GM23248 (cell line): Measurements from ENCODE around the gene APOH. TPM values are rescaled to one million over a fixed set of nuclear protein-coding genes. Genes with fewer than 3 reads are reported as not detected.

Source experiments
- DNase-seq: peaks from one replicate; pipeline ENCODE4 v3.0.0-alpha.2; 2015
- H2AFZ ChIP-seq: fragments of 200-600 bp; sonication (generic); 2 replicates; pipeline ENCODE4 v1.6.1; 2016; ENCODE audit warnings: antibody characterized with exemption
- H3F3A ChIP-seq: fragments of 200-600 bp; sonication (generic); 2 replicates; pipeline ENCODE4 v1.6.1; 2016; ENCODE audit warnings: mild to moderate bottlenecking, antibody characterized with exemption, mixed run types; ENCODE audit not compliant: insufficient read depth
- H3K27ac ChIP-seq: fragments of 200-600 bp; sonication (generic); 2 replicates; pipeline ENCODE4 v1.5.1; 2016; ENCODE audit warnings: mild to moderate bottlenecking
- H3K27me3 ChIP-seq: fragments of 200-600 bp; sonication (generic); replicated peaks from 2 replicates; pipeline ENCODE4 v1.6.1; 2016; ENCODE audit warnings: mild to moderate bottlenecking; ENCODE audit not compliant: insufficient read depth
- H3K36me3 ChIP-seq: fragments of 200-600 bp; sonication (generic); 2 replicates; pipeline ENCODE4 v1.6.1; 2016; ENCODE audit warnings: low read depth, mild to moderate bottlenecking
- H3K4me1 ChIP-seq: fragments of 200-600 bp; sonication (generic); 2 replicates; pipeline ENCODE4 v1.6.1; 2016; ENCODE audit warnings: mild to moderate bottlenecking; ENCODE audit not compliant: insufficient read depth
- H3K4me2 ChIP-seq: fragments of 200-600 bp; sonication (generic); one replicate; pipeline ENCODE4 v1.6.1; 2016; ENCODE audit warnings: mild to moderate bottlenecking; ENCODE audit not compliant: unreplicated experiment
- H3K4me3 ChIP-seq: fragments of 200-600 bp; sonication (generic); 2 replicates; pipeline ENCODE4 v1.5.1; 2016; ENCODE audit warnings: mild to moderate bottlenecking
- H3K79me2 ChIP-seq: fragments of 200-600 bp; sonication (generic); 2 replicates; pipeline ENCODE4 v1.6.1; 2016; ENCODE audit warnings: mild to moderate bottlenecking; ENCODE audit not compliant: insufficient read depth
- H3K9ac ChIP-seq: fragments of 200-600 bp; sonication (generic); 2 replicates; pipeline ENCODE4 v1.6.1; 2016; ENCODE audit warnings: mild to moderate bottlenecking
- H3K9me2 ChIP-seq: fragments of 200-600 bp; sonication (generic); 2 replicates; pipeline ENCODE4 v1.6.1; 2016; ENCODE audit warnings: mixed run types, mild to moderate bottlenecking, moderate library complexity; ENCODE audit not compliant: insufficient read depth
- H3K9me3 ChIP-seq: fragments of 200-600 bp; sonication (generic); one replicate; pipeline ENCODE4 v1.6.1; 2017; ENCODE audit warnings: low read depth
- H4K20me1 ChIP-seq: fragments of 200-600 bp; sonication (generic); 2 replicates; pipeline ENCODE4 v1.6.0; 2016; ENCODE audit not compliant: insufficient read depth
- EZH2 ChIP-seq: fragments of 200-600 bp; sonication (generic); IDR thresholded peaks from 2 replicates; pipeline ENCODE4 v1.6.1; 2018; ENCODE audit warnings: antibody characterized with exemption, mild to moderate bottlenecking; ENCODE audit not compliant: insufficient read depth, poor library complexity, severe bottlenecking
- EZH2phosphoT487 ChIP-seq: fragments of 200-600 bp; sonication (generic); IDR thresholded peaks from 2 replicates; pipeline ENCODE4 v1.6.1; 2018; ENCODE audit warnings: antibody characterized with exemption, moderate library complexity, mild to moderate bottlenecking, low read depth; ENCODE audit not compliant: insufficient read depth
- WGBS, 2 experiments: methylation state at CpG; one replicate each; pipeline ENCODE4 v1.1.6; 2015 to 2017; ENCODE audit warnings: low lambda C conversion rate in 2 of 2, low coverage in 1 of 2; ENCODE audit errors: missing lambda C conversion rate in 2 of 2; 5-methylcytosine and 5-hydroxymethylcytosine counted together
- in situ Hi-C: fragments of 300-500 bp; cut with MboI; formaldehyde crosslinking; loops from 2 replicates; pipeline ENCODE4 v1.15.0; 2020
- polyA plus RNA-seq: library from polyadenylated mRNA; unstranded; fragments of >200 nt; fragmentation: Nextera tagmentation; extraction: Ambion mirVana; gene quantifications from 2 replicates; pipeline ENCODE4 v1.2.1, GENCODE V29; 2016
- total RNA-seq: library from RNA; depleted of rRNA; stranded (reverse); fragments of >200 nt; shearing (Covaris generic); gene quantifications from 2 replicates; pipeline ENCODE4 v1.2.3, GENCODE V29; 2014; rRNA removed

Gene APOH
- total RNA-seq (not detected in 2 replicates), polyA plus RNA-seq (not detected in 2 replicates)

- TF ChIP-seq EZH2phosphoT487 (no peak), EZH2 (no peak)
- H2AFZ ChIP-seq, result no peak within 1 kb of the TSS
- H3K27ac ChIP-seq, result no peak within 1 kb of the TSS
- no peaks in the 10 kb centered on the region for H3K9me2 ChIP-seq
- DNase-seq, result no peak
- no peak within 1 kb of the TSS for H3K4me2 ChIP-seq
- no peaks in the 10 kb centered on the region for H3K4me1 ChIP-seq
- no peaks in the 10 kb centered on the region for H3K79me2 ChIP-seq
- 79 to 81% methylated on average over 20 of the region's 20 CpGs for WGBS, 2 experiments
- H3K9me3 ChIP-seq, result no peaks in the 10 kb centered on the region
- no peaks in the 10 kb centered on the region for H4K20me1 ChIP-seq
- H3K27me3 ChIP-seq, result peaks cover 17% of the 10 kb centered on the region; the same call in 1 of the 2 replicates
- 0 out of 2 replicates have a peak, but pooled peaks cover under 1% of the 10 kb centered on the region for H3F3A ChIP-seq
- no peaks in the 10 kb centered on the region for H3K36me3 ChIP-seq
- in situ Hi-C loops, result no loop called here
- no peak within 1 kb of the TSS for H3K4me3 ChIP-seq
- H3K9ac ChIP-seq, result no peak within 1 kb of the TSS
Observed at GRCh38 chr17:66228887-66229782, at the start of gene APOH. Gene APOH (minus strand): TSS chr17:66229415. CDS start chr17:66229379, 36 bp downstream.

GRCh38 chr17:66277191-66277590, 48.0 kb upstream of the APOH start:
- no peaks in the 10 kb centered on the region for H4K20me1 ChIP-seq
- 96 to 100% methylated on average over 2 of the region's 2 CpGs for WGBS, 2 experiments
- no peak for DNase-seq
- no peaks in the 10 kb centered on the region for H3K9me2 ChIP-seq
- H3K4me2 ChIP-seq, result no peak overlapping the region
- H3K79me2 ChIP-seq, result no peaks in the 10 kb centered on the region
- no peaks in the 10 kb centered on the region for H3K36me3 ChIP-seq
- no peaks in the 10 kb centered on the region for H3K27me3 ChIP-seq
- no peak overlapping the region for H3K9ac ChIP-seq
- H3K27ac ChIP-seq, result no peak overlapping the region
- no peak overlapping the region for H3K4me3 ChIP-seq
- peaks cover 38% of the 10 kb centered on the region for H3F3A ChIP-seq
- no peak overlapping the region for H2AFZ ChIP-seq
- peaks cover 26% of the 10 kb centered on the region for H3K4me1 ChIP-seq
- TF ChIP-seq EZH2 (no peak), EZH2phosphoT487 (no peak)
- H3K9me3 ChIP-seq, result no peaks in the 10 kb centered on the region
- in situ Hi-C loops, result no loop called here

- DNase-seq, result peak; percentile 54
- no peaks in the 10 kb centered on the region for H4K20me1 ChIP-seq
- peak overlapping the region; percentile 35 for H3K27ac ChIP-seq
- no peak overlapping the region for H2AFZ ChIP-seq
- no peak for TF ChIP-seq EZH2phosphoT487
- no peak for TF ChIP-seq EZH2
- 63 to 78% methylated on average over 3 of the region's 3 CpGs for WGBS, 2 experiments
- H3K9me2 ChIP-seq, result no peaks in the 10 kb centered on the region
- no peaks in the 10 kb centered on the region for H3K79me2 ChIP-seq
- no peaks in the 10 kb centered on the region for H3K27me3 ChIP-seq
- no peaks in the 10 kb centered on the region for H3K9me3 ChIP-seq
- no peak overlapping the region; the same call in 1 of the 2 replicates for H3K9ac ChIP-seq
- H3F3A ChIP-seq, result peaks cover 42% of the 10 kb centered on the region
- H3K4me3 ChIP-seq, result 0 out of 2 replicates have a peak overlapping the region, but pooled peaks have one; percentile 12
- no peaks in the 10 kb centered on the region for H3K36me3 ChIP-seq
- peak overlapping the region; percentile 24 for H3K4me2 ChIP-seq
- in situ Hi-C loops, result no loop called here
- H3K4me1 ChIP-seq, result peaks cover 26% of the 10 kb centered on the region
Observed at GRCh38 chr17:66276328-66276937, 47.2 kb upstream of the APOH start.

GRCh38 chr17:66275651-66276050, 46.4 kb upstream of the APOH start:
- TF ChIP-seq EZH2phosphoT487 (0 out of 2 replicates have a peak, but pooled peaks have one; percentile 45), EZH2 (no peak)
- peak; percentile 98 for DNase-seq
- 0 out of 2 replicates have a peak overlapping the region, but pooled peaks have one; percentile 12 for H3K4me3 ChIP-seq
- peak overlapping the region; percentile 35 for H3K27ac ChIP-seq
- H3K79me2 ChIP-seq, result no peaks in the 10 kb centered on the region
- in situ Hi-C loops, result no loop called here
- no peaks in the 10 kb centered on the region for H3K27me3 ChIP-seq
- H4K20me1 ChIP-seq, result no peaks in the 10 kb centered on the region
- H3K9me3 ChIP-seq, result no peaks in the 10 kb centered on the region
- H3F3A ChIP-seq, result peaks cover 42% of the 10 kb centered on the region
- no peaks in the 10 kb centered on the region for H3K9me2 ChIP-seq
- 10 to 17% methylated on average over 2 to 6 of the region's 6 CpGs for WGBS, 2 experiments
- H3K9ac ChIP-seq, result no peak overlapping the region; the same call in 1 of the 2 replicates
- H3K4me2 ChIP-seq, result peak overlapping the region; percentile 24
- peaks cover 26% of the 10 kb centered on the region for H3K4me1 ChIP-seq
- no peaks in the 10 kb centered on the region for H3K36me3 ChIP-seq
- no peak overlapping the region for H2AFZ ChIP-seq
